Muscle of leg (tissue), 11 donors: ENCODE results near the gene STXBP5L. TPM values are rescaled to one million over a fixed set of nuclear protein-coding genes. Genes with fewer than 3 reads are reported as not detected.
"Not testable (repeated sequence)": the region's sequence is repeated elsewhere in the genome, so short reads cannot be mapped to it uniquely, and the experiment has no call there.

ENCODE experiments used
- DNase-seq: peaks from one replicate; pipeline ENCODE4 v3.0.0; 2013
- H3K27ac ChIP-seq: one replicate; pipeline ENCODE4 v1.5.1; 2013; ENCODE audit warnings: mild to moderate bottlenecking, low read length, control low read depth
- H3K27me3 ChIP-seq: one replicate; pipeline ENCODE4 v1.6.1; 2013; ENCODE audit warnings: low read length; ENCODE audit not compliant: control insufficient read depth, insufficient read depth
- H3K36me3 ChIP-seq: one replicate; pipeline ENCODE4 v1.6.1; 2013; ENCODE audit warnings: low read length; ENCODE audit not compliant: control insufficient read depth, insufficient read depth
- H3K4me1 ChIP-seq: one replicate; pipeline ENCODE4 v1.6.1; 2013; ENCODE audit warnings: low read length; ENCODE audit not compliant: control insufficient read depth, insufficient read depth
- H3K4me3 ChIP-seq: one replicate; pipeline ENCODE4 v1.5.1; 2013; ENCODE audit warnings: low read length, control low read depth
- H3K9me3 ChIP-seq: replicated peaks from 2 replicates; pipeline ENCODE4 v1.6.1; 2013; ENCODE audit warnings: low read depth, low read length; ENCODE audit not compliant: control insufficient read depth
- WGBS: methylation state at CpG from one replicate; pipeline ENCODE4 v1.1.5; 2013; ENCODE audit warnings: missing lambda C conversion rate; ENCODE audit not compliant: insufficient coverage; 5-methylcytosine and 5-hydroxymethylcytosine counted together
- polyA plus RNA-seq, 8 donors: library from polyadenylated mRNA; unstranded; fragments of 120-200 nt; gene quantifications; one replicate each; pipeline versions ENCODE4 v1.2.1 to v1.2.3, GENCODE V29; 2013; ENCODE audit warnings: inconsistent platforms in 1 of 8, low replicate concordance in 1 of 8; ENCODE audit not compliant: insufficient read length in 8 of 8, insufficient read depth in 1 of 8
- total RNA-seq: library from RNA; stranded (reverse); fragments of 120-200 nt; gene quantifications from one replicate; pipeline ENCODE4 v1.2.4, GENCODE V29; 2013

The STXBP5L gene
- total and polyA plus RNA-seq, 9 donors = under 0.01 to 0.09 (median 0.01) TPM; not detected in 1

- Histone ChIP-seq H3K9me3 (no peaks in the 10 kb centered on the region), H3K4me3 (no peak overlapping the region), H3K27me3 (no peaks in the 10 kb centered on the region), H3K27ac (no peak overlapping the region), H3K4me1 (no peaks in the 10 kb centered on the region), H3K36me3 (no peaks in the 10 kb centered on the region)
- DNase-seq = no peak
Observed at GRCh38 chr3:121295979-121296378, 388.0 kb downstream of the STXBP5L start.

GRCh38 chr3:121324320-121324719 lies 416.3 kb downstream of the STXBP5L start:
- H3K27me3 ChIP-seq = no peaks in the 10 kb centered on the region
- H3K27ac ChIP-seq = no peak overlapping the region
- H3K9me3 ChIP-seq = no peaks in the 10 kb centered on the region
- H3K4me3 ChIP-seq = no peak overlapping the region
- H3K36me3 ChIP-seq = no peaks in the 10 kb centered on the region
- H3K4me1 ChIP-seq = no peaks in the 10 kb centered on the region
- no peak for DNase-seq

GRCh38 chr3:121330118-121330517 lies 422.1 kb downstream of the STXBP5L start:
- no peaks in the 10 kb centered on the region for H3K4me1 ChIP-seq
- DNase-seq = no peak
- 88% methylated on average over 1 of the region's 1 CpG for WGBS
- peak overlapping the region; percentile 6 for H3K27ac ChIP-seq
- H3K9me3 ChIP-seq = no peaks in the 10 kb centered on the region
- H3K4me3 ChIP-seq = no peak overlapping the region
- no peaks in the 10 kb centered on the region for H3K36me3 ChIP-seq
- H3K27me3 ChIP-seq = no peaks in the 10 kb centered on the region

- peak; percentile 63 for DNase-seq
- H3K4me3 ChIP-seq = no peak overlapping the region
- WGBS = 43% methylated on average over 2 of the region's 4 CpGs
Observed at GRCh38 chr3:121330634-121331033, 422.6 kb downstream of the STXBP5L start.

GRCh38 chr3:121355960-121356359 lies 448.0 kb downstream of the STXBP5L start:
- H3K36me3 ChIP-seq, H3K27me3 ChIP-seq, H3K4me1 ChIP-seq, H3K27ac ChIP-seq, H3K4me3 ChIP-seq, H3K9me3 ChIP-seq, DNase-seq: not testable (repeated sequence)
- 89% methylated on average over 4 of the region's 5 CpGs for WGBS

More at GRCh38 chr3:121330634-121331033, 422.6 kb downstream of the STXBP5L start:
- Histone ChIP-seq H3K9me3 (no peaks in the 10 kb centered on the region), H3K36me3 (no peaks in the 10 kb centered on the region), H3K27me3 (no peaks in the 10 kb centered on the region), H3K4me1 (no peaks in the 10 kb centered on the region), H3K27ac (no peak overlapping the region)

- Histone ChIP-seq H3K36me3 (no peaks in the 10 kb centered on the region), H3K27me3 (no peaks in the 10 kb centered on the region), H3K4me1 (no peaks in the 10 kb centered on the region), H3K27ac (no peak overlapping the region), H3K4me3 (no peak overlapping the region), H3K9me3 (peaks cover 13% of the 10 kb centered on the region)
- no peak for DNase-seq
- WGBS = 47% methylated on average over 2 of the region's 2 CpGs
Observed at GRCh38 chr3:121362035-121362734, 454.2 kb downstream of the STXBP5L start.

- DNase-seq, H3K36me3 ChIP-seq, H3K9me3 ChIP-seq, H3K27ac ChIP-seq, H3K4me1 ChIP-seq, H3K27me3 ChIP-seq, H3K4me3 ChIP-seq: not testable (repeated sequence)
- WGBS = 83% methylated on average over 2 of the region's 3 CpGs
Observed at GRCh38 chr3:121388308-121388707, 480.3 kb downstream of the STXBP5L start.

GRCh38 chr3:121395967-121396366 lies 488.0 kb downstream of the STXBP5L start:
- H3K27ac ChIP-seq, DNase-seq, H3K9me3 ChIP-seq, H3K36me3 ChIP-seq, H3K4me1 ChIP-seq, H3K4me3 ChIP-seq, H3K27me3 ChIP-seq: not testable (repeated sequence)
- no CpG with 5 or more reads among the region's 1 CpG for WGBS

GRCh38 chr3:121398051-121398450 lies 490.0 kb downstream of the STXBP5L start:
- 91% methylated on average over 1 of the region's 8 CpGs for WGBS
- not testable (repeated sequence) for H3K4me1 ChIP-seq, H3K27ac ChIP-seq, H3K36me3 ChIP-seq, H3K27me3 ChIP-seq, H3K4me3 ChIP-seq, DNase-seq, H3K9me3 ChIP-seq

- H3K27ac ChIP-seq = no peak overlapping the region
- H3K27me3 ChIP-seq = no peaks in the 10 kb centered on the region
- no peak overlapping the region for H3K4me3 ChIP-seq
- no peak for DNase-seq
- no peaks in the 10 kb centered on the region for H3K4me1 ChIP-seq
- no peaks in the 10 kb centered on the region for H3K36me3 ChIP-seq
- H3K9me3 ChIP-seq = no peaks in the 10 kb centered on the region
Observed at GRCh38 chr3:121399820-121400219, 491.8 kb downstream of the STXBP5L start.

- DNase-seq = no peak
Observed at GRCh38 chr3:121405631-121406030, 497.6 kb downstream of the STXBP5L start.

More at GRCh38 chr3:121405631-121406030, 497.6 kb downstream of the STXBP5L start:
- Histone ChIP-seq H3K36me3 (no peaks in the 10 kb centered on the region), H3K9me3 (no peaks in the 10 kb centered on the region), H3K27ac (no peak overlapping the region), H3K4me3 (no peak overlapping the region), H3K4me1 (no peaks in the 10 kb centered on the region), H3K27me3 (no peaks in the 10 kb centered on the region)
- no CpG with 5 or more reads among the region's 1 CpG for WGBS
